ENCODE results near the gene PTPN6. TPM values are rescaled to one million over a fixed set of nuclear protein-coding genes. Genes with fewer than 3 reads are reported as not detected.

The PTPN6 gene
- total and polyA plus RNA-seq, 2 of the 8 experiments (the other 6 are each of a cell fraction or from before 2014, with no cell fraction given): 16.3 to 28.4 TPM

DNA sequence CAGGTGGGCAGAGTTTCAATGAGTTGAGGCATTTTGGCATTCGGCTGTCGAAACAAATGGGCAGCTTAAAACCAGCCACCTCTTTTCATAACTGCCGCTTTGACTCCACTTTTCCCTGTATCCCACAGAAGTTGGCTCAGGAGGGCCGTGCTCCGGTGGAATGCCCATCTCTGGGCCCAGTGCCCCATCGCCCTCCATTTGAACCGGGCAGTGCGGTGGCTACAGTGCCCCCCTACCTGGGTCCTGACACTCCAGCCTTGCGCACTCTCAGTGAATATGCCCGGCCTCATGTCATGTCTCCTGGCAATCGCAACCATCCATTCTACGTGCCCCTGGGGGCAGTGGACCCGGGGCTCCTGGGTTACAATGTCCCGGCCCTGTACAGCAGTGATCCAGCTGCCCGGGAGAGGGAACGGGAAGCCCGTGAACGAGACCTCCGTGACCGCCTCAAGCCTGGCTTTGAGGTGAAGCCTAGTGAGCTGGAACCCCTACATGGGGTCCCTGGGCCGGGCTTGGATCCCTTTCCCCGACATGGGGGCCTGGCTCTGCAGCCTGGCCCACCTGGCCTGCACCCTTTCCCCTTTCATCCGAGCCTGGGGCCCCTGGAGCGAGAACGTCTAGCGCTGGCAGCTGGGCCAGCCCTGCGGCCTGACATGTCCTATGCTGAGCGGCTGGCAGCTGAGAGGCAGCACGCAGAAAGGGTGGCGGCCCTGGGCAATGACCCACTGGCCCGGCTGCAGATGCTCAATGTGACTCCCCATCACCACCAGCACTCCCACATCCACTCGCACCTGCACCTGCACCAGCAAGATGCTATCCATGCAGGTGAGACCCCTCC is 12.6 kb upstream of the PTPN6 start:
- Histone ChIP-seq H3K14ac (ENCODE audit: insufficient read length) (no peak overlapping the region), H3K9ac (replicated peaks in 1 of 4; ENCODE audit: extremely low read depth in 1 of 4, low read depth in 3 of 4, low read length in 3 of 4) (peak overlapping the region in 3 of 4 experiments; percentile 9 to 67 (median 56); a peak in 5 of 7 replicates), H3K79me1 (ENCODE audit: low read depth, low read length) (peaks cover 5% of the 10 kb centered on the region; the same call in 1 of the 2 replicates), H3K36me3 (ENCODE audit: control insufficient read depth in 2 of 4, insufficient read depth in 4 of 4, low read length in 3 of 4) (peaks cover 14 to 42% (median 29%) of the 10 kb centered on the region in 4 experiments), H3K18ac (ENCODE audit: extremely low read depth, low read length) (peak overlapping the region; percentile 85), H2BK12ac (ENCODE audit: low read depth, low read length) (peak overlapping the region; percentile 68; the same call in 1 of the 2 replicates), H3K27me3 (replicated peaks in 1 of 4; ENCODE audit: control insufficient read depth in 3 of 4, extremely low read depth in 1 of 4, insufficient read depth in 3 of 4, low read length in 3 of 4) (no peaks in the 10 kb centered on the region), H4K5ac (ENCODE audit: insufficient read length, low read depth, low read length) (peak overlapping the region; percentile 69), H2BK120ac (replicated peaks; ENCODE audit: low read depth, low read length) (peak overlapping the region; percentile 25), H3K4ac (replicated peaks; ENCODE audit: insufficient read length, low read depth, low read length) (peak overlapping the region; percentile 39), H3K79me2 (ENCODE audit: control insufficient read depth in 1 of 2, insufficient read depth in 2 of 2, low read length in 2 of 2) (no peaks in the 10 kb centered on the region), H3K4me1 (replicated peaks in 1 of 4; ENCODE audit: control insufficient read depth in 3 of 4, insufficient read depth in 4 of 4, low read length in 3 of 4) (peaks cover 0 to 18% (median 5%) of the 10 kb centered on the region in 4 experiments; a peak in 6 of 7 replicates), H2BK5ac (ENCODE audit: low read depth, low read length) (peak overlapping the region; percentile 79), H4K20me1 (replicated peaks in 1 of 2; ENCODE audit: control insufficient read depth in 1 of 2, insufficient read depth in 2 of 2, low read length in 2 of 2) (peaks cover 4 to 5% of the 10 kb centered on the region in 2 experiments), H4K91ac (replicated peaks; ENCODE audit: insufficient read length, low read length) (peak overlapping the region; percentile 82), H4K8ac (ENCODE audit: extremely low read depth, insufficient read depth, low read length) (peak overlapping the region; percentile 68), H3K4me3 (ENCODE audit: extremely low read depth in 1 of 4, insufficient read depth in 2 of 4, low read depth in 3 of 4, low read length in 4 of 4) (peak overlapping the region; percentile 21 to 69 (median 53)), H3K56ac (replicated peaks; ENCODE audit: insufficient read length, low read depth, low read length) (no peak overlapping the region), H2AFZ (ENCODE audit: low read length) (no peak overlapping the region), H2BK15ac (ENCODE audit: low read length) (no peak overlapping the region), H3K23me2 (ENCODE audit: low read depth, low read length) (peaks cover 4% of the 10 kb centered on the region; the same call in 1 of the 2 replicates), H2AK5ac (ENCODE audit: low read depth, low read length) (peak overlapping the region; percentile 60; the same call in 1 of the 2 replicates), H3K23ac (ENCODE audit: insufficient read length) (no peak overlapping the region), H3K9me3 (ENCODE audit: insufficient read depth in 2 of 2, low read depth in 1 of 2, low read length in 1 of 2) (no peaks in the 10 kb centered on the region), H3K4me2 (ENCODE audit: insufficient read depth in 1 of 2, low read depth in 2 of 2, low read length in 2 of 2) (peak overlapping the region; percentile 46 to 71), H3K27ac (ENCODE audit: low read depth, low read length) (peak overlapping the region; percentile 90), H2BK20ac (ENCODE audit: low read length) (no peak overlapping the region)
- DNase-seq (ENCODE audit: low read depth in 1 of 2, low spot score in 2 of 2) (no peak), FAIRE-seq (no peak)
- 91% methylated on average over 31 of the region's 32 CpGs; no CpG with 5 or more reads in 1 of the 2 experiments for WGBS, 2 experiments (ENCODE audit: extremely low coverage in 1 of 2, insufficient coverage in 1 of 2, insufficient read length in 1 of 2, insufficient replicate concordance in 2 of 2, low coverage in 1 of 2, low lambda C conversion rate in 2 of 2, missing lambda C conversion rate in 1 of 2)
- POLR2A ChIA-PET (ENCODE audit: partially characterized antibody): interaction anchor here (0.9 to 44.0 kb wide), 12 partner anchors 4 to 246 kb away, joined by 3 to 1596 read pairs (median 4); partner anchors contain the start of genes ATN1, C12orf57, CDCA3 and EMG1
- CTCF ChIA-PET (ENCODE audit: partially characterized antibody): interaction anchor here (0.9 to 20.2 kb wide), 18 partner anchors 13 to 184 kb away, joined by 3 to 253 read pairs (median 4); partner anchors contain the start of genes ATN1, LPCAT3, SPSB2 and TPI1
- TF ChIP-seq POLR2A (IDR thresholded peaks at IDR 0.05; ENCODE audit: control extremely low read depth in 1 of 2, low read depth in 2 of 2, low read length in 2 of 2) (peak in 1 of 2 experiments; percentile 20; a peak in 2 of 3 replicates), KDM4A (IDR thresholded peaks at IDR 0.05; ENCODE audit: low read depth, low read length, severe bottlenecking) (no peak), POLR2AphosphoS5 (IDR thresholded peaks at IDR 0.05; ENCODE audit: low read depth, low read length) (peak; percentile 80; the same call in 1 of the 2 replicates)
